Neuronal stem cell (in vitro differentiated cells): Measurements from ENCODE around the gene POLA2.

Experiments
- DNase-seq: peaks from one replicate; pipeline ENCODE4 v3.0.0-alpha.2; 2013; ENCODE audit warnings: low spot score
- H2AFZ ChIP-seq: one replicate; pipeline ENCODE4 v1.6.1; 2013; ENCODE audit warnings: mild to moderate bottlenecking, low read length, inconsistent platforms
- H2AK5ac ChIP-seq: 2 replicates; pipeline ENCODE4 v1.6.1; 2013; ENCODE audit warnings: low read depth, mild to moderate bottlenecking, inconsistent platforms, low read length, moderate library complexity, mixed read lengths
- H2BK120ac ChIP-seq: 2 replicates; pipeline ENCODE4 v1.6.1; 2013; ENCODE audit warnings: low read depth, mild to moderate bottlenecking, inconsistent platforms, low read length, moderate library complexity, mixed read lengths
- H2BK12ac ChIP-seq: one replicate; pipeline ENCODE4 v1.6.1; 2013; ENCODE audit warnings: low read length, inconsistent platforms
- H2BK15ac ChIP-seq: 2 replicates; pipeline ENCODE4 v1.6.1; 2013; ENCODE audit warnings: mild to moderate bottlenecking, low read length, inconsistent platforms, mixed read lengths
- H2BK5ac ChIP-seq: one replicate; pipeline ENCODE4 v1.6.1; 2013; ENCODE audit warnings: inconsistent platforms, mild to moderate bottlenecking, low read length, moderate library complexity
- H3K14ac ChIP-seq: one replicate; pipeline ENCODE4 v1.6.1; 2013; ENCODE audit warnings: low read length, inconsistent platforms
- H3K18ac ChIP-seq: 2 replicates; pipeline ENCODE4 v1.6.1; 2013; ENCODE audit warnings: low read length, inconsistent platforms
- H3K23ac ChIP-seq: 2 replicates; pipeline ENCODE4 v1.6.1; 2013; ENCODE audit warnings: low read depth, mild to moderate bottlenecking, mixed read lengths, low read length, inconsistent platforms; ENCODE audit not compliant: poor library complexity
- H3K27ac ChIP-seq: replicated peaks from 3 replicates; pipeline ENCODE4 v1.5.1; 2013; ENCODE audit warnings: low read length, inconsistent platforms
- H3K27me3 ChIP-seq, 3 experiments: 2 replicates each; pipeline ENCODE4 v1.6.1; 2013; ENCODE audit warnings: low read length in 3 of 3, mild to moderate bottlenecking in 2 of 3, inconsistent platforms in 1 of 3, low read depth in 1 of 3, mixed read lengths in 1 of 3, moderate library complexity in 1 of 3; ENCODE audit not compliant: control insufficient read depth in 3 of 3, insufficient read depth in 3 of 3
- H3K36me3 ChIP-seq, 2 donors: replicated peaks in 1 of 2; 2 replicates each; pipeline ENCODE4 v1.6.1; 2013; ENCODE audit warnings: low read length in 2 of 2; ENCODE audit not compliant: control insufficient read depth in 2 of 2, insufficient read depth in 2 of 2
- H3K4ac ChIP-seq: 2 replicates; pipeline ENCODE4 v1.6.1; 2013; ENCODE audit warnings: inconsistent platforms, mild to moderate bottlenecking, low read length, moderate library complexity
- H3K4me1 ChIP-seq, 2 donors: 1 replicate in 1 of 2; 2 replicates in 1 of 2; pipeline ENCODE4 v1.6.1; 2013; ENCODE audit warnings: low read length in 2 of 2, low read depth in 1 of 2; ENCODE audit not compliant: control insufficient read depth in 2 of 2, insufficient read depth in 1 of 2
- H3K4me2 ChIP-seq: one replicate; pipeline ENCODE4 v1.6.1; 2013; ENCODE audit warnings: mild to moderate bottlenecking, low read length, inconsistent platforms; ENCODE audit not compliant: insufficient read depth, poor library complexity, severe bottlenecking
- H3K4me3 ChIP-seq, 2 donors: 2 replicates each; pipeline ENCODE4 v1.5.1; 2013; ENCODE audit warnings: low read length in 2 of 2, mild to moderate bottlenecking in 2 of 2, inconsistent platforms in 1 of 2, moderate library complexity in 1 of 2
- H3K79me1 ChIP-seq: one replicate; pipeline ENCODE4 v1.6.1; 2013; ENCODE audit warnings: low read depth, mild to moderate bottlenecking, inconsistent platforms, low read length, moderate library complexity
- H3K9ac ChIP-seq: one replicate; pipeline ENCODE4 v1.6.1; 2013; ENCODE audit warnings: mild to moderate bottlenecking, low read depth, low read length, inconsistent platforms; ENCODE audit not compliant: poor library complexity
- H3K9me3 ChIP-seq, 2 donors: replicated peaks in 1 of 2; 2 replicates each; pipeline versions ENCODE3 to v1.6.1; 2013; ENCODE audit warnings: low read length in 2 of 2, mild to moderate bottlenecking in 2 of 2, inconsistent platforms in 1 of 2, low read depth in 1 of 2, mixed read lengths in 1 of 2, moderate library complexity in 1 of 2; ENCODE audit not compliant: control insufficient read depth in 2 of 2, insufficient read depth in 1 of 2
- H4K8ac ChIP-seq: one replicate; pipeline ENCODE4 v1.6.1; 2013; ENCODE audit warnings: low read depth, mild to moderate bottlenecking, inconsistent platforms, low read length, moderate library complexity
- H4K91ac ChIP-seq: one replicate; pipeline ENCODE4 v1.6.1; 2013; ENCODE audit warnings: low read length, low read depth, mild to moderate bottlenecking, inconsistent platforms; ENCODE audit not compliant: poor library complexity
- WGBS, 2 donors: extraction: QIAGEN DNeasy Blood & Tissue Kit; methylation state at CpG; one replicate each; pipeline ENCODE4 v1.1.7; 2013; ENCODE audit warnings: missing lambda C conversion rate in 2 of 2, mixed read lengths in 1 of 2; ENCODE audit not compliant: insufficient read length in 2 of 2, insufficient replicate concordance in 1 of 2; ENCODE audit errors: extremely low coverage in 2 of 2; 5-methylcytosine and 5-hydroxymethylcytosine counted together

Gene POLA2

DNA sequence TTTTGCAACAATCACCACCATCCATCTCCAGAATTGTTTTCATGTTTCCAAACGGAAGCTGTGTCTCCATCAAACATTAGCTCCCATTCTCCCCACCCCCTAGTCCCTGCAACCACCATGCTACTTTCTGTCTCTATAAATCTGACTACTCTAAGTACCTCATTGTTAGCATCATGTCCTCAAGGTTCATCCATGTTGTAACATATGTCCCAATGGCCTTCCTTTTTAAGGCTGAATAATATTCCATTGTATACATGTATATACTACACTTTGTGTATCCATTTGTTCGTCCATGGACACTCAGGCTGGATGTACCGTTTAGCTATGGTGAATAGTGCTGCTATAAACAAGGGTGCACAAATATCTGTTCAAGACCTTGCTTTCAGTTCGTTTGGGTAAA is 63.7 kb downstream of the POLA2 start:
- no peak overlapping the region for H4K91ac ChIP-seq
- H3K27ac ChIP-seq: no peak overlapping the region
- H3K18ac ChIP-seq: no peak overlapping the region
- no peaks in the 10 kb centered on the region for H3K9me3 ChIP-seq
- no peak overlapping the region for H4K8ac ChIP-seq
- no peak overlapping the region for H3K14ac ChIP-seq
- peaks cover 6 to 23% of the 10 kb centered on the region in 2 donors for H3K36me3 ChIP-seq
- H3K9ac ChIP-seq: no peak overlapping the region
- no peak overlapping the region for H3K4me2 ChIP-seq
- no peak overlapping the region for H3K23ac ChIP-seq
- no peak overlapping the region for H3K4ac ChIP-seq
- H3K4me1 ChIP-seq: peaks cover 0 to 2% of the 10 kb centered on the region in 2 donors
- no peak overlapping the region for H2BK120ac ChIP-seq
- no peak overlapping the region for H2BK12ac ChIP-seq
- no peak overlapping the region for H2BK15ac ChIP-seq
- H2AFZ ChIP-seq: no peak overlapping the region
- H2AK5ac ChIP-seq: no peak overlapping the region
- H3K4me3 ChIP-seq: no peak overlapping the region
- no peak overlapping the region for H2BK5ac ChIP-seq
- DNase-seq: no peak
- WGBS, 2 donors: no CpG with 5 or more reads among the region's 4 CpGs
- no peaks in the 10 kb centered on the region for H3K27me3 ChIP-seq
- H3K79me1 ChIP-seq: peaks cover 3% of the 10 kb centered on the region

DNA sequence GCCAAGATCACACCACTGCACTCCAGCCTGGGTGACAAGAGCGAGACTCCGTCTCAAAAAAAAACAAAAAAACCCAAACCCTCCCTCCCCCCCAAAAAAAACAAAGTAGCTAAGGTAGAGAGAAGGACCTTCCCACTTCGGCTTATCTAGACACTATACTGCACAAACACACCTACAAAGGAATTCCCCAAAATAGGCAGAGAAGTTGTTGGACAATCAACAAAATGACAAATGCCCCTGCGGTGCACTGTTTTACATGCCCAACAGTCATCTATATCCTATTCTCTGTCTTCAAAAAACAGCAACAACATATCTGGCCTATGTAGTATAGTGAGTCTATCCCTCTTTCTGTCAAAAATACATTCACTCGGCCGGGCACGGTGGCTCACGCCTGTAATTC is 65.3 kb downstream of the POLA2 start:
- H2BK12ac ChIP-seq: no peak overlapping the region
- no CpG with 5 or more reads among the region's 8 CpGs for WGBS, 2 donors
- no peak overlapping the region for H4K8ac ChIP-seq
- no peak overlapping the region for H2AK5ac ChIP-seq
- H4K91ac ChIP-seq: no peak overlapping the region
- H3K9me3 ChIP-seq: no peaks in the 10 kb centered on the region
- H3K79me1 ChIP-seq: no peaks in the 10 kb centered on the region
- H3K27ac ChIP-seq: no peak overlapping the region
- no peak overlapping the region for H2AFZ ChIP-seq
- peaks cover 0 to 7% of the 10 kb centered on the region in 2 donors for H3K36me3 ChIP-seq
- H2BK120ac ChIP-seq: no peak overlapping the region
- H3K23ac ChIP-seq: no peak overlapping the region
- no peak overlapping the region for H3K4ac ChIP-seq
- H3K4me2 ChIP-seq: no peak overlapping the region
- H2BK5ac ChIP-seq: no peak overlapping the region
- no peak overlapping the region for H3K4me3 ChIP-seq
- no peak overlapping the region for H3K9ac ChIP-seq
- peaks cover 0 to 2% of the 10 kb centered on the region in 2 donors for H3K4me1 ChIP-seq
- H2BK15ac ChIP-seq: no peak overlapping the region
- H3K27me3 ChIP-seq: no peaks in the 10 kb centered on the region
- H3K14ac ChIP-seq: no peak overlapping the region
- no peak for DNase-seq
- no peak overlapping the region for H3K18ac ChIP-seq

DNA sequence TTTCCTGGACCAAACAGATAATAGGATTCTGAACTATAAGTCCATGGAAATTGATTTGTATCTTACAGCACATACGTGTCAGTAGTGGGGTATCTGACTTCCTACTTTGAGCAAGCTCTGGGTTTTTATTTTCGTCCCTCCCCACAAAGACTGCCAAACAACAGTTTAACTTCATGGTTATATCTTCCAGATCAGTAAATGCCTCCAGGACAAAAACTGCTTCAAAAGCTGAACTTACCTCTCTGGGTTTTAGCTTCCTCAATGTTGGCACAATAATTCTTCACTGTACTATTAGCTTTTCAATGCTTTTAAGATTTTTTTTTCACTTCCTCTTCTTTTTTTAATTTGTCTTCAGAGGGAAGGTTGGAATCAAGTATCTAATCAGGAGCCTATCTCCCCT is 67.7 kb downstream of the POLA2 start:
- Histone ChIP-seq H3K4me1 (no peaks in the 10 kb centered on the region), H3K36me3 (no peaks in the 10 kb centered on the region), H2BK120ac (no peak overlapping the region), H3K4ac (no peak overlapping the region), H4K8ac (no peak overlapping the region), H2AFZ (peak overlapping the region; percentile 78), H2BK15ac (no peak overlapping the region), H3K9me3 (no peaks in the 10 kb centered on the region), H3K23ac (no peak overlapping the region), H3K79me1 (peaks cover 3% of the 10 kb centered on the region), H2BK12ac (no peak overlapping the region), H4K91ac (no peak overlapping the region), H2AK5ac (no peak overlapping the region), H3K14ac (no peak overlapping the region), H3K18ac (no peak overlapping the region), H3K27ac (no peak overlapping the region), H3K4me3 (no peak overlapping the region), H3K27me3 (no peaks in the 10 kb centered on the region), H3K4me2 (no peak overlapping the region), H2BK5ac (no peak overlapping the region), H3K9ac (no peak overlapping the region)
- DNase-seq: no peak
- WGBS, 2 donors: no CpG with 5 or more reads among the region's 2 CpGs

DNA sequence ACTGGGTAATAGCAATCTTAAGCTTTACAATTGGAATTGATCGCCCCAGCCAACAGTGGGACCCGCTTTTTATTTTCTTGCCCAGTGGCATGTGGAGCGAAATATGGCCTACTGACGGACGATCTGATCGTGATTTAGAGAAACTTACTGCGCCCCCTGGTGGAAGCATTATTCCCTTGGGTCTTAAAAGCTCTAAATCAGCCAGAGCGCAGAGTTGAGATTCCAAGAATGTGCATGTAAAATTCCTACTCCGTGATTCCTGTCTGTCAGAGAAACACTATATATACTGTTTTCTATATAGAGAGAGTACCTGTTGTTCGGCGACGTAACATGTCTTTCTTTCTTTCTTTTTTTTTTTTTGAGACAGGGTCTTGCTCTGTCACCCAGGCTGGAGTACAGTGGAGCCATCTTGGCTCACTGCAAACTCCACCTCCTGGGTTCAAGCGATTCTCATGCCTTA is 68.2 kb downstream of the POLA2 start:
- no peak overlapping the region for H3K4me3 ChIP-seq
- H4K8ac ChIP-seq: no peak overlapping the region
- no peaks in the 10 kb centered on the region for H3K4me1 ChIP-seq
- no peak overlapping the region for H3K9ac ChIP-seq
- no peaks in the 10 kb centered on the region for H3K36me3 ChIP-seq
- no peak overlapping the region for H3K27ac ChIP-seq
- H3K79me1 ChIP-seq: peaks cover 3% of the 10 kb centered on the region
- H3K14ac ChIP-seq: no peak overlapping the region
- peak overlapping the region; percentile 78 for H2AFZ ChIP-seq
- DNase-seq: peak; percentile 93
- H3K4me2 ChIP-seq: no peak overlapping the region
- no peak overlapping the region for H2BK120ac ChIP-seq
- no peak overlapping the region for H3K23ac ChIP-seq
- WGBS, 2 donors: no CpG with 5 or more reads among the region's 13 CpGs
- H3K27me3 ChIP-seq: no peaks in the 10 kb centered on the region
- no peak overlapping the region for H2BK5ac ChIP-seq
- H2BK15ac ChIP-seq: no peak overlapping the region
- H3K18ac ChIP-seq: no peak overlapping the region
- H4K91ac ChIP-seq: no peak overlapping the region
- no peaks in the 10 kb centered on the region for H3K9me3 ChIP-seq
- no peak overlapping the region for H3K4ac ChIP-seq
- H2AK5ac ChIP-seq: no peak overlapping the region
- no peak overlapping the region for H2BK12ac ChIP-seq
